GM12878 (cell line): ENCODE data around the gene INSL3.

ENCODE experiments used
- BHLHE40 ChIP-seq, 2 experiments: fragments of 450-650 bp in 1 of 2; IDR thresholded peaks; 2 replicates each; pipeline ENCODE4 v1.6.1; 2011 to 2017; ENCODE audit warnings: low read depth in 2 of 2, borderline replicate concordance in 1 of 2, improper control_type of control experiment in 1 of 2, low read length in 1 of 2, mild to moderate bottlenecking in 1 of 2
- TCF3 ChIP-seq: IDR thresholded peaks from 2 replicates; pipeline ENCODE4 v1.6.1; 2012; ENCODE audit warnings: low read depth, mild to moderate bottlenecking, low read length, borderline replicate concordance; ENCODE audit not compliant: insufficient read depth

DNA sequence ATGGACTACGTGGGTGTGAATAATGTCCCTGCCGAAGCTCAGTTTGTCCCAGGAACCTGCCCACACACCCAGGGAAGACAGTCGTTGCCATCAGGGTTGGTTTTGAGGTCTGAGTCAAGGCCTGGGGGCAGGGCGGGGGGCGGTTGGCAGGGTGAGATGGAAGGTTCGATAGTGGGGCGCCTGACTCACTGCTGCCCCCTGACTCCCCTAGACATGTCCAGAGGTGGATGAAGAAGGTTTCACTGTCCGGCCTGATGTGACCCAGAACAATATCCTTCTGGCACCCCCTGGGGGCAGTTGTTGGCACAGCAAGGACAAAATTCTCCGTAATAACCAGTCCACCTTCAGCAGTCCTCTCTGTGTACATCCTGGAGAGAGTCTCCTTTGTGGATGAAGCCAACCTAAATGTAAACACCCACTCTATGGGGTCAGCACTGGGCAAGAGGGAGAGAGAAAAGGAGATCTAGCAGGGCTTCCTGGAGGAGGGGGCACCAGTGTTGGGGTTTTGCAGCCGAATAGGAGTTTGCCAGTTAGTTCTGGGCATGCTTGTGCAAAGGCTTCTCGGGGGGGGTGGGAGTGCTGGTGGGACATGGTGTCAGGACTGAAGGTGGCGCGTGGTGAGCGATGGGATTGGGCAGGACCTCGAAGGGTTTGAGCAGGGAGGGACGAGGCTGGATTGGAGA, 45.9 kb downstream of the INSL3 start:
- TF ChIP-seq TCF3 (no peak), BHLHE40 (IDR thresholded peaks at IDR 0.05; ENCODE audit: borderline replicate concordance in 1 of 2, low read depth in 2 of 2, low read length in 1 of 2) (no peak)
